Measurements from ENCODE around the gene TEX36. TPM values are rescaled to one million over a fixed set of nuclear protein-coding genes. Genes with fewer than 3 reads are reported as not detected.
"Not testable (repeated sequence)": the region's sequence is repeated elsewhere in the genome, so short reads cannot be mapped to it uniquely, and the experiment has no call there.

TEX36 gene
- total RNA-seq, 1 experiment from 2014 or later, result 1.1 TPM

DNA sequence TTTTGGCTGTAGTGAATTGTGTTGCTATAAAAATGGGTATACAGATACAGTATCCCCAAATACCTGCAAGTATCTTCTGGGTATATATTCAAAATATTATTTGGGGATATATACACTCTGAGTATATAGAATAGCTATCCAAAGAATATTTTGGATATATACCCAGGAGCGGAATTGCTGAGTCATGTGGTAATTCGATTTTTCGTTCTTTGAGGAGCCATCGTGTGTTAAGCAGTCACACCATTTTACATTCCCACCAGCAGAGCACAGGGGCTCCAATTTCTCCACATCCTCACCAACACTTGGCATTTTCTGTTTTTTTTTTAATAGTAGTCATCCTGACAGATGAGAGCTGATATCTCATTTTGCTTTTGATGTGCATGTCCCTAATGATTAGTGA lies 61.9 kb downstream of the TEX36 start:
- BruUV-seq (replicated peaks), result no TSS peak
- Histone ChIP-seq H4K20me1 (ENCODE audit: insufficient read depth) (no peaks in the 10 kb centered on the region), H3K27ac (no peak overlapping the region), H3K9me3 (ENCODE audit: insufficient read depth, low read depth) (no peaks in the 10 kb centered on the region), H3K4me1 (replicated peaks; ENCODE audit: insufficient read depth) (no peaks in the 10 kb centered on the region), H3K4me2 (no peak overlapping the region), H3K9me2 (ENCODE audit: insufficient read depth) (no peaks in the 10 kb centered on the region), H3K36me3 (ENCODE audit: low read depth) (no peaks in the 10 kb centered on the region), H3K79me2 (ENCODE audit: low read depth) (no peaks in the 10 kb centered on the region), H3F3A (ENCODE audit: insufficient read depth, low read depth) (no peaks in the 10 kb centered on the region), H3K4me3 (no peak overlapping the region), H2AFZ (no peak overlapping the region), H3K27me3 (ENCODE audit: insufficient read depth, low read depth) (no peaks in the 10 kb centered on the region)
- intact Hi-C loops (cut with micrococcal nuclease; ENCODE audit: unreplicated experiment), result loop anchor here (10.0 kb wide), 1 partner anchor 176 kb away; no protein-coding TSS in a partner anchor
- ChIA-PET CTCF (no interaction called here), POLR2A (ENCODE audit: unreplicated experiment) (no interaction called here)
- DNase-seq, result no peak
- no peak for TF ChIP-seq EZH2 (IDR thresholded peaks at IDR 0.05; ENCODE audit: low read depth)
- TF ChIP-seq, protein P1, sequence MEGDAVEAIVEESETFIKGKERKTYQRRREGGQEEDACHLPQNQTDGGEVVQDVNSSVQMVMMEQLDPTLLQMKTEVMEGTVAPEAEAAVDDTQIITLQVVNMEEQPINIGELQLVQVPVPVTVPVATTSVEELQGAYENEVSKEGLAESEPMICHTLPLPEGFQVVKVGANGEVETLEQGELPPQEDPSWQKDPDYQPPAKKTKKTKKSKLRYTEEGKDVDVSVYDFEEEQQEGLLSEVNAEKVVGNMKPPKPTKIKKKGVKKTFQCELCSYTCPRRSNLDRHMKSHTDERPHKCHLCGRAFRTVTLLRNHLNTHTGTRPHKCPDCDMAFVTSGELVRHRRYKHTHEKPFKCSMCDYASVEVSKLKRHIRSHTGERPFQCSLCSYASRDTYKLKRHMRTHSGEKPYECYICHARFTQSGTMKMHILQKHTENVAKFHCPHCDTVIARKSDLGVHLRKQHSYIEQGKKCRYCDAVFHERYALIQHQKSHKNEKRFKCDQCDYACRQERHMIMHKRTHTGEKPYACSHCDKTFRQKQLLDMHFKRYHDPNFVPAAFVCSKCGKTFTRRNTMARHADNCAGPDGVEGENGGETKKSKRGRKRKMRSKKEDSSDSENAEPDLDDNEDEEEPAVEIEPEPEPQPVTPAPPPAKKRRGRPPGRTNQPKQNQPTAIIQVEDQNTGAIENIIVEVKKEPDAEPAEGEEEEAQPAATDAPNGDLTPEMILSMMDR (conservative IDR thresholded peaks at IDR 0.05), result no peak

DNA sequence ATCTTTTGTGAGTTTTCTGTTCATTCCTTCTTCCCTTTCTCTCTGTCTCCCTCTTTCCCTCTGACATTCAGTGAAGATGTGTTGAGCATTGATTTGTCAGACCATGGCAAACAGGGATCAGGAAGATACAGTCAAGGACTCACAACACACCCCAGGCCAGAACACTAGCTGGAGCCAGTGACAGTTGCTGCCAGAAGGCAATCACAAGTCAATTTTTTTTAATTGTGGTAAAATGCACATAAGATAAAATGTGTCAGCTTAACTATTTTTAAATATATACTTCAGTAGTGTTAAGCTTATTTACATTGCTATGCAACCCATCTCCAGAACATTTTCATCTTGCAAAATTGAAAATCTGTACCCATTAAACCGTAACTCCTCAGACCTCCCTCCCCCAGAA lies 62.6 kb downstream of the TEX36 start:
- Histone ChIP-seq H3F3A (ENCODE audit: insufficient read depth, low read depth) (no peaks in the 10 kb centered on the region), H4K20me1 (ENCODE audit: insufficient read depth) (no peaks in the 10 kb centered on the region), H3K9me3 (ENCODE audit: insufficient read depth, low read depth) (no peaks in the 10 kb centered on the region), H3K27me3 (ENCODE audit: insufficient read depth, low read depth) (no peaks in the 10 kb centered on the region), H2AFZ (no peak overlapping the region), H3K4me1 (replicated peaks; ENCODE audit: insufficient read depth) (no peaks in the 10 kb centered on the region), H3K4me3 (no peak overlapping the region), H3K27ac (no peak overlapping the region), H3K36me3 (ENCODE audit: low read depth) (no peaks in the 10 kb centered on the region), H3K79me2 (ENCODE audit: low read depth) (no peaks in the 10 kb centered on the region), H3K4me2 (no peak overlapping the region), H3K9me2 (ENCODE audit: insufficient read depth) (no peaks in the 10 kb centered on the region)
- intact Hi-C loops (cut with micrococcal nuclease; ENCODE audit: unreplicated experiment), result loop anchor here (10.0 kb wide), 1 partner anchor 176 kb away; no protein-coding TSS in a partner anchor
- BruUV-seq (replicated peaks), result no TSS peak
- POLR2A ChIA-PET (ENCODE audit: unreplicated experiment), result interaction anchor here (0.6 kb wide), 1 partner anchor 23 kb away, joined by 5 read pairs; no protein-coding TSS in a partner anchor
- CTCF ChIA-PET, result no interaction called here
- DNase-seq, result no peak
- TF ChIP-seq EZH2 (IDR thresholded peaks at IDR 0.05; ENCODE audit: low read depth), result no peak
- TF ChIP-seq, protein P1 (conservative IDR thresholded peaks at IDR 0.05), result no peak

DNA sequence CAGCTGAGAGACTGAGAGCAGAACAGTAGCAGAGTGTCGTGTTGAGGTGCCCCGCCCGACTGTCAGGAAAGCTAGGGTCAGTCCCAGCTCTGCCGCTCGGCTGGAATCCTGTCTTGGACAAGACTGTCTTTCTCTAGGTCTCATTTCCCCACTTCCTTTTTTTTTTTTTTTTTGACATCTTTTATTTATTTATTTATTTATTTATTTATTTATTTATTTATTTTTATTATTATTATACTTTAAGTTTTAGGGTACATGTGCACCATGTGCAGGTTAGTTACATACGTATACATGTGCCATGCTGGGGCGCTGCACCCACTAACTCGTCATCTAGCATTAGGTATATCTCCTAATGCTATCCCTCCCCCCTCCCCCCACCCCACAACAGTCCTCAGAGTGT lies 69.9 kb downstream of the TEX36 start:
- CTCF ChIA-PET; H3K4me1 ChIP-seq (replicated peaks; ENCODE audit: insufficient read depth); BruUV-seq (replicated peaks); intact Hi-C loops (cut with micrococcal nuclease; ENCODE audit: unreplicated experiment); H3K27ac ChIP-seq; H3K9me2 ChIP-seq (ENCODE audit: insufficient read depth); H3K27me3 ChIP-seq (ENCODE audit: insufficient read depth, low read depth); POLR2A ChIA-PET (ENCODE audit: unreplicated experiment); DNase-seq; H3K9me3 ChIP-seq (ENCODE audit: insufficient read depth, low read depth); H3K4me2 ChIP-seq; H3K4me3 ChIP-seq; H2AFZ ChIP-seq; H4K20me1 ChIP-seq (ENCODE audit: insufficient read depth); H3F3A ChIP-seq (ENCODE audit: insufficient read depth, low read depth); H3K79me2 ChIP-seq (ENCODE audit: low read depth); H3K36me3 ChIP-seq (ENCODE audit: low read depth): not testable (repeated sequence)

DNA sequence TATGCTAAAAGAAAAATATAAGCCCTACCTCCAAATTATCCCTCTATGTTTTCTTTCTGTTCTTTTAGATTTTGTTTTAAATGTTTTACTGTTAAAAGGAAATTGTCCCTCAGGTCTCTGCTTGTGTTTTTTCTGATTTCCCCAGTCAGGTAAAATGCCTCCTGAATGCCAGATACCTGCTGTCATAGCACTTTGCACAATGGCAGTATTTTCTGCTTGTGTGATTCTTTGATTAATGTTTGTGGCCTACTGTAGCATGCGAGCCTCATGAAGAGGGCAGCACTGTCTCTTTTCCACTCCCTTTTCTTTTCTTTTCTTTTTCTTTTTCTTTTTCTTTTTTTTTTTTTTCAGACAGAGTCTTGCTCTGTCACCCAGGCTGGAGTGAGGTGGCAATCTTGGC lies 71.2 kb downstream of the TEX36 start:
- H3K27me3 ChIP-seq (ENCODE audit: insufficient read depth, low read depth), result no peaks in the 10 kb centered on the region
- no peaks in the 10 kb centered on the region for H3K9me3 ChIP-seq (ENCODE audit: insufficient read depth, low read depth)
- H3K4me3 ChIP-seq, result no peak overlapping the region
- POLR2A ChIA-PET (ENCODE audit: unreplicated experiment), result no interaction called here
- no peaks in the 10 kb centered on the region for H4K20me1 ChIP-seq (ENCODE audit: insufficient read depth)
- BruUV-seq (replicated peaks), result no TSS peak
- no peaks in the 10 kb centered on the region for H3K9me2 ChIP-seq (ENCODE audit: insufficient read depth)
- no peaks in the 10 kb centered on the region for H3K79me2 ChIP-seq (ENCODE audit: low read depth)
- intact Hi-C loops (cut with micrococcal nuclease; ENCODE audit: unreplicated experiment), result no loop called here
- no peak overlapping the region for H3K27ac ChIP-seq
- H3K36me3 ChIP-seq (ENCODE audit: low read depth), result no peaks in the 10 kb centered on the region
- H3K4me1 ChIP-seq (replicated peaks; ENCODE audit: insufficient read depth), result no peaks in the 10 kb centered on the region
- no peak for DNase-seq
- no peak overlapping the region for H3K4me2 ChIP-seq
- CTCF ChIA-PET, result no interaction called here
- TF ChIP-seq, protein P1 (conservative IDR thresholded peaks at IDR 0.05), result no peak
- no peak for TF ChIP-seq EZH2 (IDR thresholded peaks at IDR 0.05; ENCODE audit: low read depth)
- no peak overlapping the region for H2AFZ ChIP-seq
- no peaks in the 10 kb centered on the region for H3F3A ChIP-seq (ENCODE audit: insufficient read depth, low read depth)
